Left cardiac atrium (tissue), 4 donors: ENCODE data around the gene RBM10. TPM values are rescaled to one million over a fixed set of nuclear protein-coding genes. Genes with fewer than 3 reads are reported as not detected.

ENCODE experiments used
- ATAC-seq, 2 donors: fragments of 200-7000 bp; cut with Tn5 transposase; one replicate each; pipeline ENCODE4 v1.9.1; 2020; ENCODE audit warnings: mild to moderate bottlenecking in 2 of 2, moderate library complexity in 2 of 2
- DNase-seq: peaks from one replicate; pipeline ENCODE4 v3.0.0-alpha.2; 2020
- intact Hi-C, 2 donors: fragments of 100-400 bp; cut with DNase I; formaldehyde crosslinking; loops; one replicate each; pipeline versions ENCODE4 v1.14.1 to v1.15.1; 2022 to 2023
- total RNA-seq, 2 donors: library from RNA; stranded (reverse); fragmentation: NEBNext Ultra II Directional; extraction: Animal tissue kit (Norgen Biotek cat#: 25700); gene quantifications; one replicate each; pipeline ENCODE4 v1.2.1, GENCODE V29; 2021
- donor health status: DM: no; HTN: yes; CAD: no.
- donor health status: DM: no; HTN: yes; CAD: no; lungs with severe emphysema.
- donor health status: DM: yes; HTN: yes; CAD: no.
- donor health status: Dilated cardiomyopathy.

The RBM10 gene
- total RNA-seq, 2 donors from 2014 or later: 22.1 to 23.9 TPM

GRCh38 chrX:47226071-47226470 lies 81.0 kb downstream of the RBM10 start:
- DNase-seq (no peak), ATAC-seq (no peak)
- intact Hi-C loops: no loop called here

DNA sequence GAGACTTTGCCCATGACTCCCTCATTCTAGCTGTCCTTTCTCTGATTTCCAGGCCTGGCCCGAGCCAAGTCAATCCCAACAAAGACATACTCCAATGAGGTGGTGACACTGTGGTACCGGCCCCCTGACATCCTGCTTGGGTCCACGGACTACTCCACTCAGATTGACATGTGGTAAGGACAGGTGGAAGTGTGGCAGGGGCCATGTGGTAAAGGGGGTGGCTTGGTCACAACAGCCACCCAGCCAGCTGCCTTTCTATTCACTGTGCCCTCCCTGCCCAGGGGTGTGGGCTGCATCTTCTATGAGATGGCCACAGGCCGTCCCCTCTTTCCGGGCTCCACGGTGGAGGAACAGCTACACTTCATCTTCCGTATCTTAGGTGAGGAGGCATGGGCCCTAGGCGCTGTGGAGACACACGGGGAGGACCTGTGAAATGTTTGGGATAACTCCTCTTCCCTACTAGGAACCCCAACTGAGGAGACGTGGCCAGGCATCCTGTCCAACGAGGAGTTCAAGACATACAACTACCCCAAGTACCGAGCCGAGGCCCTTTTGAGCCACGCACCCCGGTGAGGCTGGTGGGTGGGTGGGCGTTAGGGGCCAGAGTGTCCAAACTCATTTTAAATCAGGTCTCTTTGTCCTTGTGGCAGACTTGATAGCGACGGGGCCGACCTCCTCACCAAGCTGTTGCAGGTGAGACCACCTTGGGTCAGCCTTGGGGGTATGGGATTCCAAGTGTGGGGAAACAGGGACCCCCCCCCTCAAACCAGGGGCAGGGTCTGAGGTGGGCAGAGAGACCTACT lies 81.7 kb downstream of the RBM10 start:
- no peak for ATAC-seq
- intact Hi-C loops: no loop called here
- DNase-seq: no peak

GRCh38 chrX:47227334-47227583 lies 82.2 kb downstream of the RBM10 start:
- ATAC-seq (no peak), DNase-seq (no peak)
- intact Hi-C loops: no loop called here

- ATAC-seq (no peak), DNase-seq (no peak)
- intact Hi-C loops: no loop called here
Observed at GRCh38 chrX:47228550-47229270, 83.7 kb downstream of the RBM10 start.

- DNase-seq (no peak), ATAC-seq (no peak)
- intact Hi-C loops: no loop called here
Observed at GRCh38 chrX:47229427-47229826, 84.4 kb downstream of the RBM10 start.

DNA sequence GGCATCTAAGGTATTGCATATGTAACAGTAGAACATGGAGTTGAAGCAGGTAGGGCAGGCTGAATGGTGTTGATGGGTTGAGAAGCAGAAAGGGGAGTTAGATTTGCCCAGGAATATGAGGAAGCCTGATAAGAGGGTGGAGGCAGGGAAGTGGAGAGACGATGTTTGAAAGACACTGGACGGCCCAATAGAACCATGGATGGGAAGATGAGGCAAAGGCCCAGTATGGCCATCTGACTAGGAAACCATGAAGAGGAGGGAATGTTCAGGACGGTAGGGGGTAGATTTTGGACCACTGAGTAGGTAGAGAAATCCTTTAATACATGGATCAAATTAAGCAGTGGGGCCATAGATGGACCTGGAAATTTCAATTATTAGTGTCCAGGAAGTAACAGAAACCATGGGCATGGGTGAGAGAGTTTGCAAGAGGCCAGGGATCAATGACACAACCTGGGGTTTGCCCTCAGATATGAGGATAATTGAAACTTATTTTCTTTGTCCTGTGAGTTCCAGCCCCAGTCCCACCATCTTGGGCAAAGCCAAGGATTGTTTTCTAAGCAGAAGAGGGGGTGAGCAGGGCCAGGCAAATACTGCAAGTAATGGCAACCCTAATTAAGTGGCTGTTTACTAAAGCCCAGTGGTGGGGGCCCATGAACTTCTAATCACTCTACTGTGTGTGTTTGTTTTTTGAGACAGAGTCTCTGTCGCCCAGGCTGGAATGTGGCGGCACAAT lies 85.3 kb downstream of the RBM10 start:
- ATAC-seq (no peak), DNase-seq (no peak)
- intact Hi-C loops: no loop called here

GRCh38 chrX:47231167-47231566 lies 86.1 kb downstream of the RBM10 start:
- intact Hi-C loops: no loop called here
- no peak for DNase-seq

GRCh38 chrX:47232197-47232802 lies 87.3 kb downstream of the RBM10 start:
- ATAC-seq (no peak), DNase-seq (no peak)
- intact Hi-C loops: no loop called here

More at GRCh38 chrX:47231167-47231566, 86.1 kb downstream of the RBM10 start:
- no peak for ATAC-seq

DNA sequence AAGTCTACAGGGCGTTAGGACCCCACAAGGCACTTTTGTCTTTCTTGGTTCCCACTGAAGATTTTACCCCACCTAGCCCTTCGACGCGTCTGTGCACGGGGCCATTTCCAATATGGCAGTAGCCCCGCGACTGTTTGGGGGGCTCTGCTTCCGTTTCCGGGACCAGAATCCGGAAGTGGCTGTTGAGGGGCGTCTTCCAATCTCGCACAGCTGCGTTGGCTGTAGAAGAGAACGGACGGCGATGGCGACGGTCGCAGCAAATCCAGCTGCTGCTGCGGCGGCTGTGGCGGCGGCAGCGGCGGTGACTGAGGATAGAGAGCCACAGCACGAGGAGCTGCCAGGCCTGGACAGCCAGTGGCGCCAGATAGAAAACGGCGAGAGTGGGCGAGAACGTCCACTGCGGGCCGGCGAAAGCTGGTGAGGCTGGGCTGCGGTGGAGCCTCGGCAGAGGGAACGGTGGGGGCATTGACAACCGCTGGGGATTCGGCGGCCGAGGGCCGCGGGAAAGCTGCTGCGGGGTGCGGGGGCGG lies 87.8 kb downstream of the RBM10 start, which contains the start of gene USP11:
TSS of gene USP11 (plus strand) at position 207 of the 530 bp plus-strand sequence. CDS start at position 242, 35 bp downstream.
- intact Hi-C loops: no loop called here
- ATAC-seq (peak; percentile 44 to 67), DNase-seq (peak; percentile 47)

- intact Hi-C loops: no loop called here
- ATAC-seq: peak; percentile 93 to 97
- DNase-seq: peak; percentile 94
Observed at GRCh38 chrX:47233333-47234113, 88.5 kb downstream of the RBM10 start.

DNA sequence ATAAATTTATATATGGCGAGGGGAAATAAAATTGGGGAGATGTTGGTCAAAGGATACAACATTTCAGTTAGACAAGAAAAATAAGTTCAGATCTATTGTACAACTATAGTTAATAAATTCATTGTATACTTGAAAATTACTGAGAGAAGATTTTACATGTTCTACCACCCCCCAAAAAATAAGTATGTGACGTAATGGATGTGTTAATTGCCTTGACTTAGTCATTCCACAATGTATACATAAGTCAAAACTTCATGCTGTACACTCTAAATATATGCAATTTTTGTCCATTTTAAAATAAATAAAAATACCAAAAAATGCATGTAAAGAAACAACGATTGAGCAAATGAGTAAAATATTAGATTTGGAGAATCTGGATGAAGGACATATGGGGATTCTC lies 89.6 kb downstream of the RBM10 start:
- intact Hi-C loops: no loop called here
- ATAC-seq: no peak

DNA sequence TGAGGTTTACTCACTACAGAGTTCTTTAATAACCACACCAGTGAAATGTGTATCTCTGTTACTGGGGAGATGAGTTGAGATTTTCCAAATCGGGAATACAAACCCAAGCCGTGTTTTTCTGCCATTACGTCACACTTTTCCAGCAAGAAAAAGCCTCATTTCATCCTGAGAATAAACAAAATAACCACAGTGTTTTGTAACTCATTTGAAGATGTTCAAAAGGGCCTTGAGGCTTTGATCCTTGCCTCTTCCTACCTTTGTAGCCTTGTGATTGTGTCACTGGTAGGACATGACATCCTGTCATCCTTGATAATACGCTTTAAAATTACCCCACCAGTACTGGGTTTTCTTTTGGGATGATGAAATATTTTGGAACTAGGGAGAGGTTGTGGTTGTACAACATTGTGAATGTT lies 90.7 kb downstream of the RBM10 start:
- intact Hi-C loops: no loop called here
- no peak for ATAC-seq
- no peak for DNase-seq

More for the DNA sequence above, 89.6 kb downstream of the RBM10 start:
- DNase-seq: no peak

Other genes starting within 250 kb of the RBM10 start
- 1 to 10 TPM; 5.3 TPM for gene JADE3, start 232.8 kb upstream of the RBM10 start, total RNA-seq
- 10 to 100 TPM in 1 of 2 donors, 1 to 10 TPM in 1; 9.3 to 13.9 TPM for gene RGN, start 66.8 kb upstream of the RBM10 start, total RNA-seq
- 100 to 1,000 TPM; 137 to 138 TPM for gene NDUFB11, start 519 bp upstream of the RBM10 start, total RNA-seq
- 100 to 1,000 TPM; 101 to 132 TPM for gene UBA1, start 48.6 kb downstream of the RBM10 start, total RNA-seq
- gene CDK16, start 73.5 kb downstream of the RBM10 start, total RNA-seq: 100 to 1,000 TPM; 109 to 132 TPM
- gene USP11, start 87.8 kb downstream of the RBM10 start, total RNA-seq: 10 to 100 TPM; 42.0 to 60.8 TPM
- gene ZNF157, start 225.4 kb downstream of the RBM10 start, total RNA-seq: under 1 TPM in 1 of 2 donors, not detected in 1; 0.13 TPM